Right atrium auricular region (tissue), 2 donors: ENCODE results near the gene POC1B. TPM values are rescaled to one million over a fixed set of nuclear protein-coding genes. Genes with fewer than 3 reads are reported as not detected.

Source experiments
- DNase-seq: peaks from one replicate; pipeline ENCODE4 v3.0.0-alpha.2; 2019; ENCODE audit warnings: low spot score
- H3K27ac ChIP-seq, 2 donors: fragments of 200-600 bp; sonication (generic); 1 replicate in 1 of 2; 2 replicates in 1 of 2; pipeline ENCODE4 v1.5.1; 2016 to 2019
- H3K27me3 ChIP-seq, 2 donors: fragments of 200-600 bp; sonication (generic); one replicate each; pipeline versions ENCODE4 v1.5.1 to v1.6.0; 2017 to 2019
- H3K36me3 ChIP-seq: fragments of 200-600 bp; sonication (generic); one replicate; pipeline ENCODE4 v1.5.1; 2016
- H3K4me1 ChIP-seq, 2 donors: fragments of 200-600 bp; sonication (generic); one replicate each; pipeline versions ENCODE4 v1.5.1 to v1.6.0; 2017 to 2019
- H3K4me3 ChIP-seq, 2 donors: fragments of 200-600 bp; sonication (generic); 1 replicate in 1 of 2; 2 replicates in 1 of 2; pipeline ENCODE4 v1.5.1; 2017 to 2019; ENCODE audit warnings: mild to moderate bottlenecking in 1 of 2, moderate library complexity in 1 of 2
- H3K9me3 ChIP-seq, 2 donors: fragments of 200-600 bp; sonication (generic); one replicate each; pipeline ENCODE4 v1.5.1; 2019
- total RNA-seq, 2 donors: library from RNA; depleted of rRNA; stranded (reverse); fragments of >200 nt; gene quantifications; one replicate each; pipeline ENCODE4 v1.1.0, GENCODE V29; 2016
- TF ChIP-seq, protein P1 (sequence below), 2 donors: fragments of 200-600 bp; sonication (generic); IDR thresholded peaks; one replicate each; pipeline ENCODE4 v1.5.1; 2019; ENCODE audit warnings: antibody characterized with exemption in 2 of 2

POC1B gene
- total RNA-seq, 2 donors from 2014 or later: 9.8 to 10.6 TPM

DNA sequence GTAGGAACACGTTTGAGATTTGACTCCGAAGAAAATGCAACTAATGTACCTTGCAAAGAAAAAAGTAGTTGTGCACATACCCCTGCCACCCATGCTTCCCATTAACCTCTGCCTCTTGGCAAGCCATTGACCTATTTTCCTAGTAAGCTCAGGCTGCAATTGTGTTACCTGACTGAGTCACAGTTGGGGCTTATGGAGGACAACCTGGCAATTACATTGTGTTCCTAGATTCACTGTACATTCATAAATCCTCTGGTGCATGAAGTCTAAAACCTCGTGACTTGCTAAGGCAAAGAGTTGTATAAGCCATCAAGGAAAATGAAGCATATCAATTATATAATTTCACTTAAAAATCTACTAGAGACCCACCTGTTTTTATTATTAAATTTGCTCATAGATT lies 111.5 kb downstream of the POC1B start:
- Histone ChIP-seq H3K4me1 (no peaks in the 10 kb centered on the region), H3K9me3 (no peaks in the 10 kb centered on the region), H3K36me3 (no peaks in the 10 kb centered on the region), H3K27ac (no peak overlapping the region), H3K4me3 (no peak overlapping the region), H3K27me3 (no peaks in the 10 kb centered on the region)
- no peak for DNase-seq
- TF ChIP-seq, protein P1, sequence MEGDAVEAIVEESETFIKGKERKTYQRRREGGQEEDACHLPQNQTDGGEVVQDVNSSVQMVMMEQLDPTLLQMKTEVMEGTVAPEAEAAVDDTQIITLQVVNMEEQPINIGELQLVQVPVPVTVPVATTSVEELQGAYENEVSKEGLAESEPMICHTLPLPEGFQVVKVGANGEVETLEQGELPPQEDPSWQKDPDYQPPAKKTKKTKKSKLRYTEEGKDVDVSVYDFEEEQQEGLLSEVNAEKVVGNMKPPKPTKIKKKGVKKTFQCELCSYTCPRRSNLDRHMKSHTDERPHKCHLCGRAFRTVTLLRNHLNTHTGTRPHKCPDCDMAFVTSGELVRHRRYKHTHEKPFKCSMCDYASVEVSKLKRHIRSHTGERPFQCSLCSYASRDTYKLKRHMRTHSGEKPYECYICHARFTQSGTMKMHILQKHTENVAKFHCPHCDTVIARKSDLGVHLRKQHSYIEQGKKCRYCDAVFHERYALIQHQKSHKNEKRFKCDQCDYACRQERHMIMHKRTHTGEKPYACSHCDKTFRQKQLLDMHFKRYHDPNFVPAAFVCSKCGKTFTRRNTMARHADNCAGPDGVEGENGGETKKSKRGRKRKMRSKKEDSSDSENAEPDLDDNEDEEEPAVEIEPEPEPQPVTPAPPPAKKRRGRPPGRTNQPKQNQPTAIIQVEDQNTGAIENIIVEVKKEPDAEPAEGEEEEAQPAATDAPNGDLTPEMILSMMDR (IDR thresholded peaks at IDR 0.05): no peak

DNA sequence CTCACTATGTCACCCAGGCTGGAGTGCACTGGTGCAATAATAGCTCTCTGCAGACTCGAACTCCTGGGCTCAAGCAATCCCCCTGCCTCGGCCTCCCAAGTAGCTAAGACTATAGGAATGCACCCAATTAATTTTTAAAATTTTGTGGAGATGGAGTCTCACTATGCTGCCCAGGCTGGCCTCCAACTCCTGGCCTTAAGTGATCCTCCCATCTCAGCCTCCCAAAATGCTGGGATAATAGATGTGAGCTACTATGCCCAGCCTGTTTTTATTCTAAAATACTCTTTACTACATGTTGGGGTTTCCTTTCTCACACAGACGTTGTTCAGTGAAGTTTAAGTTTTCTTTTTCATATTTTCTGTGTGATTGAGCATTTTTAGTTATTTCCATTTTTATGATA lies 112.6 kb downstream of the POC1B start:
- TF ChIP-seq, protein P1 (IDR thresholded peaks at IDR 0.05): no peak
- no peaks in the 10 kb centered on the region for H3K4me1 ChIP-seq
- DNase-seq: no peak
- H3K27me3 ChIP-seq: no peaks in the 10 kb centered on the region
- no peaks in the 10 kb centered on the region for H3K9me3 ChIP-seq
- no peak overlapping the region for H3K4me3 ChIP-seq
- no peaks in the 10 kb centered on the region for H3K36me3 ChIP-seq
- H3K27ac ChIP-seq: no peak overlapping the region

DNA sequence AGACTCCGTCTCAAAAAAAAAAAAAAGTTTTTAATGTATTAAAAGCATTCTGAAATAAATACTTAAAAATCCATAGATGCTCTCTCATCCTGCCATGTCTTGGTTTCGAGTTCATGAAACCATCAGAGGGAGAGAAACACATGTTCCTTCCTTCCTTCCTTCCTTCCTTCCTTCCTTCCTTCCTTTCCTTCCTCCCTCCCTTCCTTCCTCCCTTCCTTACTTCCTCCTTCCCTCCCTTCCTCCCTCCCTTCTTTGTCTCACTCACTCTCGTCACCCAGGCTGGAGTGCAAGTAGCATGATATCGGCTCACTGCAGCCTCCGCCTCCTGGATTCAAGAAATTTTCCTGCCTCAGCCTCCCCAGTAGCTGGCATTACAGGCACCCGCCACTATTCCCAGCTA lies 113.2 kb downstream of the POC1B start:
- TF ChIP-seq, protein P1 (IDR thresholded peaks at IDR 0.05): no peak
- H3K4me1 ChIP-seq: no peaks in the 10 kb centered on the region
- H3K27ac ChIP-seq: no peak overlapping the region
- no peak for DNase-seq
- no peak overlapping the region for H3K4me3 ChIP-seq
- H3K9me3 ChIP-seq: no peaks in the 10 kb centered on the region
- no peaks in the 10 kb centered on the region for H3K27me3 ChIP-seq
- no peaks in the 10 kb centered on the region for H3K36me3 ChIP-seq

DNA sequence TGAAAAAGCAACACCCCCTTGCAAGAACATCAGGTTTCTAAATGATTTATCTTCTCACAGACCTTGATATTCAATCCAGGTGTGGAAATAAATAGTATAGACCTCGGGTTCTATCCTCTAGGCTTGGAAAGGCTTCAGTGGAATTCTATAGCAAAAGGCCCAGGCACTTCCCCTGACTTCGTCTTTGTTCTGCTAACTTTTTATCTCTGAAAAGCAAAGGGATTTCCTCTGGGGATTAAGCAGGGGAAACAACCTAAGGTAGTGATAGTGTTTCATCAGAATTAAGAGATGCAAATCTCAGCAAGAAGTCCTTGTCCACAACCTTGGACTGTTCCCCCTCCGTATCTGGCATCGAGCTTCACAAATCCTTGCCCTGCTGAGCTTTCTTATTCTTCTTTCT lies 114.0 kb downstream of the POC1B start:
- no peak for DNase-seq
- Histone ChIP-seq H3K27ac (no peak overlapping the region), H3K27me3 (no peaks in the 10 kb centered on the region), H3K4me1 (no peaks in the 10 kb centered on the region), H3K9me3 (no peaks in the 10 kb centered on the region), H3K4me3 (no peak overlapping the region), H3K36me3 (no peaks in the 10 kb centered on the region)
- TF ChIP-seq, protein P1 (IDR thresholded peaks at IDR 0.05): no peak

DNA sequence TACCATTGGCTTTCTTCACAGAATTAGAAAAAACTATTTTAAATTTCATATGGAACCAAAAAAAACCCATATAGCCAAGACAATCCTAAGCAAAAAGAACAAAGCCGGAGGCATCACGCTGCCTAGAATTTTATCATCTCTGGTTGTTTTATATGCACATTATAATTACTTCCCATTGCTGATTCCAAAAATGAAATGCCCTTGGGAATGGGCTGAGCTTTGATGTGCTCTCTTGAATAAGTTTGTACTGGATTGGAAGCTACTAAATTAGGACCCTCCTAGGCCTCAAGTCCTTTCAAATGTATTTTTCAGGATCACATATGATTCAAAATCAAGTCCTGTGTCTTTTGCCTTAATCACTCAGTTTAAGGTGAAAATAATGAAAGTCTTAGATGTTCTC lies 114.6 kb downstream of the POC1B start:
- H3K36me3 ChIP-seq: no peaks in the 10 kb centered on the region
- TF ChIP-seq, protein P1 (IDR thresholded peaks at IDR 0.05): no peak
- no peak for DNase-seq
- no peak overlapping the region for H3K4me3 ChIP-seq
- no peaks in the 10 kb centered on the region for H3K27me3 ChIP-seq
- H3K9me3 ChIP-seq: no peaks in the 10 kb centered on the region
- no peak overlapping the region for H3K27ac ChIP-seq
- no peaks in the 10 kb centered on the region for H3K4me1 ChIP-seq

DNA sequence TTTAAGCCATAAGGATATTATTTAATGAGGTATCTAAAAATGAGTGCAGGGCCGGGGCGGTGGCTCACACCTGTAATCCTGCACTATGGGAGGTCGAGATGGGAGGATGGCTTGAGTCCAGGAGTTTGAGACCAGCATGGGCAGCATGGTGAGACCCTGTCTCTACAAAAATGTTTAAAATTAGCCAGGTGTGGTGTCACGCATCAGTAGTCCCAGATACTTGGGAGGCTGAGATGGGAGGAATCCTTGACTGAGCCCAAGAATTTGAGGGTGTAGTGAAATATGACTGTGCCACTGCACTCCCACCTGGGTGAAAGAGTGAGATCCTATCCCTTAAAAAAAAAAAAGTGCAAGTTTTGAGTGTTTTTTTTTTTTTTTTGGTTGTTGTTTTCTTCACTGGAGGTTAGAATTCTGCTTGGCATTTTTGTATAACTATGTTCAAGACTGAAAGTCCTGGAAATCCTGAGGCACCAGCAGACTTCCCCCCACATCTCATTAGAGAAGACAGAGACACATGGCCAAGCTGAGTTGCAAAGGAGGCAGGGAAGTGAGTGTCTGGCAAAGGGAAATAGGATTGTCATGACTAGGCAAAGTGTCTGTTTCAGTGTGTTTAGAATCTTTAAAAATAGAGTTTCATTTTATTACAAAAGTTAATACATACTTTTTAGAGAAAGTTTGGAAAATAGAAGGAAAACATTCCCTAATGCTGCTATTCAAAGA lies 120.1 kb downstream of the POC1B start:
- Histone ChIP-seq H3K9me3 (no peaks in the 10 kb centered on the region), H3K27ac (no peak overlapping the region), H3K4me1 (no peaks in the 10 kb centered on the region), H3K36me3 (no peaks in the 10 kb centered on the region), H3K4me3 (no peak overlapping the region), H3K27me3 (no peaks in the 10 kb centered on the region)
- DNase-seq: no peak
- TF ChIP-seq, protein P1 (IDR thresholded peaks at IDR 0.05): no peak
